ENCODE data around the gene SLC46A1. TPM values are rescaled to one million over a fixed set of nuclear protein-coding genes. Genes with fewer than 3 reads are reported as not detected.

SLC46A1 gene
- total RNA-seq, 5 donors from 2014 or later (not counting 1 experiment from before 2014, with no cell fraction given) = 0.93 to 2.7 (median 2.5) TPM

DNA sequence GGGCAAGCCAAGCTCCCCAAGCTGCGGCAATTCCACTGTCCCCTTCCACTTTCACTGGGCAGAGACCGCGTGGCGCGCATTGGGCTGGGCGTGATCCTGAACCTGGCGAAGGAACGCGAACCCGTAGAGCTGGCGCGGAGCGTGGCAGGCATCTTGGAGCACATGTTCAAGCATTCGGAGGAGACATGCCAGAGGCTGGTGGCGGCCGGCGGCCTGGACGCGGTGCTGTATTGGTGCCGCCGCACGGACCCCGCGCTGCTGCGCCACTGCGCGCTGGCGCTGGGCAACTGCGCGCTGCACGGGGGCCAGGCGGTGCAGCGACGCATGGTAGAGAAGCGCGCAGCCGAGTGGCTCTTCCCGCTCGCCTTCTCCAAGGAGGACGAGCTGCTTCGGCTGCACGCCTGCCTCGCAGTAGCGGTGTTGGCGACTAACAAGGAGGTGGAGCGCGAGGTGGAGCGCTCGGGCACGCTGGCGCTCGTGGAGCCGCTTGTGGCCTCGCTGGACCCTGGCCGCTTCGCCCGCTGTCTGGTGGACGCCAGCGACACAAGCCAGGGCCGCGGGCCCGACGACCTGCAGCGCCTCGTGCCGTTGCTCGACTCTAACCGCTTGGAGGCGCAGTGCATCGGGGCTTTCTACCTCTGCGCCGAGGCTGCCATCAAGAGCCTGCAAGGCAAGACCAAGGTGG is 24.7 kb downstream of the SLC46A1 start:
- peaks cover 29 to 42% (median 38%) of the 10 kb centered on the region in 3 donors for H3K4me1 Mint-ChIP-seq
- no peaks in the 10 kb centered on the region for H3K9me3 Mint-ChIP-seq
- ChIA-PET CTCF (interaction anchor here in 1 of 2 donors (0.6 to 0.9 kb wide), 2 partner anchors 24 to 49 kb away, joined by 4 to 6 read pairs; partner anchors contain the start of gene POLDIP2), POLR2A (no interaction called here)
- H3K27me3 ChIP-seq (replicated peaks in 1 of 2; ENCODE audit: control insufficient read depth in 2 of 2, extremely low read depth in 1 of 2, insufficient read depth in 2 of 2, low read length in 1 of 2) = peaks cover 10 to 11% of the 10 kb centered on the region in 2 experiments
- H3K4me1 ChIP-seq (ENCODE audit: control insufficient read depth in 1 of 2, extremely low read depth in 1 of 2, insufficient read depth in 2 of 2, low read length in 2 of 2) = peaks cover 2 to 29% of the 10 kb centered on the region in 2 experiments
- H3K4me3 ChIP-seq (ENCODE audit: control insufficient read depth in 1 of 2, extremely low read depth in 1 of 2, low read length in 1 of 2) = no peak overlapping the region
- no peak for ATAC-seq (replicated peaks in 1 of 4)
- H3K27me3 Mint-ChIP-seq = peaks cover 4 to 6% of the 10 kb centered on the region in 2 donors
- no peak overlapping the region for H3K27ac Mint-ChIP-seq
- H3K27ac ChIP-seq (ENCODE audit: low read length) = no peak overlapping the region
- no peaks in the 10 kb centered on the region for H3K36me3 ChIP-seq (ENCODE audit: control insufficient read depth in 2 of 2, extremely low read depth in 1 of 2, insufficient read depth in 1 of 2, low read length in 1 of 2)
- peak overlapping the region; percentile 14 to 51 (median 28) for H3K4me3 Mint-ChIP-seq
- H3K9me3 ChIP-seq = no peaks in the 10 kb centered on the region
- peaks cover 9% of the 10 kb centered on the region for H3K36me3 Mint-ChIP-seq
- WGBS (ENCODE audit: insufficient coverage) = 46% methylated on average over 69 of the region's 72 CpGs
- peak in 3 of 35 experiments; percentile 6 to 27 (median 23) for DNase-seq

DNA sequence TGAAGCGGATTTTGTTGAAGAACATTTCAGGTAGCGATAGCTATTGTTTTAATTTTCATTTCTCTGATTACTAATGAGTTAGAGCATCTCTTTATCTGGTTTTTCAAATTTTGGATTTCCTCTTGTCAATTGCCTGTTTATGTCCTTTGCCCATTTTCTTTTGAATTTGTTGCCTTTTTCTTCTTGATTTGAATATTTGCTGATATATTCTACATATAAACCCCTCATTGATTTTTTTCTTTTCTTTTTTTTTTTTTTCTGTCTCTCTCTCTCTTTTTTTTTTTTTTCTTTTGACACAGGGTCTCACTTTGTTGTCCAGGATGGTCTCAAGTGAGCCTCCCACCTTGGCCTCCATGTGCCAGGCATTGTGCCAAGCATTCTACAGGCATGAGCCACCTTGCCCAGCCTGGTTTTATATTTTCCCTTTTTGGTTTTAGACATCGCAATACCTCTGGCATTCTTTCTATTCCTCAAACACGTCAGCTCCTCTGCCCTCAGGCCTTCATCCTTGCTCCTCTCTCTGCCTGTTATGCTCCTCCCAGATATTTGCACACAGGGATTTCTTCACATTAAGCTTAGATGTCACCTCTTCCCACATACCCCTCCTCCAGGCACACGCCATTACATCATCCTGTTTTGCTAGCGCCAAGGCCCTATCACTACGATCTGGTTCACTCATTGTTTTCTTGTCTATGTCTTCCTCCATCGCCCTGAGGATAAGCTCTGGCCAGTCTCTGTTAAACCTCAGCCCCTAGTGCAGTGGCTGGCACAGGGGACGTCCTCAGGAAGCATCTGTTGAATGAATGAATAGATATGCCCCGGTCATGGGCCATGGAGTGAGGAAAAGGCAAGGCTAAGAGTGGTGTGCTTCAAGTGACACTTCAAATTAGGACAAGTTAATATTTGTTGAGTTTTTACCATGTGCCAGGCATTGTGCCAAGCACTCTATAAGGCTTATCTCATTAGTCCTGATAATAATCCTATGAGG is 25.9 kb downstream of the SLC46A1 start:
- H3K4me1 Mint-ChIP-seq = peaks cover 21 to 32% (median 29%) of the 10 kb centered on the region in 3 donors
- CTCF ChIA-PET = interaction anchor here (0.6 to 0.7 kb wide), 2 partner anchors 306 to 436 kb away, joined by 3 read pairs; no protein-coding TSS in a partner anchor
- peak overlapping the region in 1 of 3 donors; percentile 51 for H3K4me3 Mint-ChIP-seq
- no peak overlapping the region for H3K27ac ChIP-seq (ENCODE audit: low read length)
- ATAC-seq (replicated peaks in 1 of 4) = no peak
- H3K9me3 ChIP-seq = no peaks in the 10 kb centered on the region
- no peaks in the 10 kb centered on the region for H3K9me3 Mint-ChIP-seq
- H3K27ac Mint-ChIP-seq = no peak overlapping the region
- 84% methylated on average over 7 of the region's 10 CpGs for WGBS (ENCODE audit: insufficient coverage)
- no peak for DNase-seq
- peaks cover 10 to 11% of the 10 kb centered on the region in 2 experiments for H3K27me3 ChIP-seq (replicated peaks in 1 of 2; ENCODE audit: control insufficient read depth in 2 of 2, extremely low read depth in 1 of 2, insufficient read depth in 2 of 2, low read length in 1 of 2)
- H3K36me3 ChIP-seq (ENCODE audit: control insufficient read depth in 2 of 2, extremely low read depth in 1 of 2, insufficient read depth in 1 of 2, low read length in 1 of 2) = no peaks in the 10 kb centered on the region
- H3K27me3 Mint-ChIP-seq = peaks cover 4 to 6% of the 10 kb centered on the region in 2 donors
- POLR2A ChIA-PET = no interaction called here
- peaks cover 9% of the 10 kb centered on the region for H3K36me3 Mint-ChIP-seq
- no peak overlapping the region for H3K4me3 ChIP-seq (ENCODE audit: control insufficient read depth in 1 of 2, extremely low read depth in 1 of 2, low read length in 1 of 2)
- peaks cover 2 to 21% of the 10 kb centered on the region in 2 experiments for H3K4me1 ChIP-seq (ENCODE audit: control insufficient read depth in 1 of 2, extremely low read depth in 1 of 2, insufficient read depth in 2 of 2, low read length in 2 of 2)

DNA sequence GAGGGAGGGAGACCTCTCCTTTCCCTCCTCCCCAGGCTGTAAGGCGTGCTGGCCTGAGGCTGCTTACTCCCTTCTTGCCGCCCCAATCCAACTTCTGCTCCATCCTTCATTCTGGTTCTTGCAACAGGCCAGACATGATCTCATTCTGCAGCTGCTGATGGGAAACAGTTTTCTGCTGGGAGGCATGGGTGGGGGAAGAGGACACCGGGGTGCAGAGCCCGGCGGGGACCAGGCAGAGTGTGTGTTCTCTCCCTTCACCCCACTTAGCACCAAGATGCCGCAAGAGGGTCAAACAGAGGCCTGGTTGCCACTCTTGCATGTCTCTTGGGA is 33.1 kb downstream of the SLC46A1 start:
- Mint-ChIP-seq H3K4me3 (peak overlapping the region; percentile 69 to 97 (median 77)), H3K27ac (peak overlapping the region; percentile 39 to 74), H3K9me3 (no peaks in the 10 kb centered on the region), H3K27me3 (no peaks in the 10 kb centered on the region), H3K4me1 (peaks cover 17 to 22% (median 21%) of the 10 kb centered on the region in 3 donors), H3K36me3 (peaks cover 3% of the 10 kb centered on the region)
- Histone ChIP-seq H3K4me3 (ENCODE audit: control insufficient read depth in 1 of 2, extremely low read depth in 1 of 2, low read length in 1 of 2) (no peak overlapping the region), H3K9me3 (no peaks in the 10 kb centered on the region), H3K36me3 (ENCODE audit: control insufficient read depth in 2 of 2, extremely low read depth in 1 of 2, insufficient read depth in 1 of 2, low read length in 1 of 2) (no peaks in the 10 kb centered on the region), H3K27me3 (replicated peaks in 1 of 2; ENCODE audit: control insufficient read depth in 2 of 2, extremely low read depth in 1 of 2, insufficient read depth in 2 of 2, low read length in 1 of 2) (no peaks in the 10 kb centered on the region), H3K27ac (ENCODE audit: low read length) (no peak overlapping the region), H3K4me1 (ENCODE audit: control insufficient read depth in 1 of 2, extremely low read depth in 1 of 2, insufficient read depth in 2 of 2, low read length in 2 of 2) (peaks cover 5 to 21% of the 10 kb centered on the region in 2 experiments)
- ChIA-PET CTCF (no interaction called here), POLR2A (no interaction called here)
- no peak for DNase-seq
- no CpG with 5 or more reads among the region's 6 CpGs for WGBS (ENCODE audit: insufficient coverage)
- no peak for ATAC-seq (replicated peaks in 1 of 4)

DNA sequence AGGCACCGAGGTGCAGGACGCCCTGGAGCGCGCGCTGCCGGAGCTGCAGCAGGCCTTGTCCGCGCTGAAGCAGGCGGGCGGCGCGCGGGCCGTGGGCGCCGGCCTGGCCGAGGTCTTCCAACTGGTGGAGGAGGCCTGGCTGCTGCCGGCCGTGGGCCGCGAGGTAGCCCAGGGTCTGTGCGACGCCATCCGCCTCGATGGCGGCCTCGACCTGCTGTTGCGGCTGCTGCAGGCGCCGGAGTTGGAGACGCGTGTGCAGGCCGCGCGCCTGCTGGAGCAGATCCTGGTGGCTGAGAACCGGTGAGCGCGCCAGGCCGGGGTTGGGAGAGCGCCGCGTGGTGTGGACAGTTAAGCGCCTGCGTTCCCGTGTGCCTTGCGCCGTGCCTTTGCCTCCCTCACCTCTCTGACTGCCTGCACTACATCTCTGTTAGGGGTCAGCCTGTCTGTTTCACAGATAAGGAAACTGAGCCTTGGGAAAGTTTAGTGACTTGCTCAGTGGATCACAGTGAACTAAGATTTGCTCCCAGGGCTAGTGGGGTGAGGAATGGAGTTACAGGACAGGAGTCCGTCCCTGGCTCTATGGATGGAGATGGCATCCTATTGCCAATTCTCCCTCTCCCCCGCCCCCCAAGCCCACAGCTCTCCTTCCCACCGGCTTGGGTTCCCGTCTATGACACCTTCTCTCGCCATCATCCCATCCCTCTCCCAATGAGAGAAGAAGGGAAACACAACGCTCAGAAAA is 33.6 kb downstream of the SLC46A1 start:
- Mint-ChIP-seq H3K27ac (peak overlapping the region; percentile 48 to 74), H3K27me3 (no peaks in the 10 kb centered on the region), H3K4me1 (peaks cover 17 to 22% (median 21%) of the 10 kb centered on the region in 3 donors), H3K9me3 (no peaks in the 10 kb centered on the region), H3K36me3 (peaks cover 3% of the 10 kb centered on the region), H3K4me3 (peak overlapping the region; percentile 69 to 97 (median 77))
- Histone ChIP-seq H3K4me1 (ENCODE audit: control insufficient read depth in 1 of 2, extremely low read depth in 1 of 2, insufficient read depth in 2 of 2, low read length in 2 of 2) (peaks cover 5 to 21% of the 10 kb centered on the region in 2 experiments), H3K27me3 (replicated peaks in 1 of 2; ENCODE audit: control insufficient read depth in 2 of 2, extremely low read depth in 1 of 2, insufficient read depth in 2 of 2, low read length in 1 of 2) (no peaks in the 10 kb centered on the region), H3K9me3 (no peaks in the 10 kb centered on the region), H3K36me3 (ENCODE audit: control insufficient read depth in 2 of 2, extremely low read depth in 1 of 2, insufficient read depth in 1 of 2, low read length in 1 of 2) (no peaks in the 10 kb centered on the region), H3K4me3 (ENCODE audit: control insufficient read depth in 1 of 2, extremely low read depth in 1 of 2, low read length in 1 of 2) (peak overlapping the region; percentile 41 to 54), H3K27ac (ENCODE audit: low read length) (no peak overlapping the region)
- WGBS (ENCODE audit: insufficient coverage) = 4% methylated on average over 39 of the region's 53 CpGs
- DNase-seq (peak in 1 of 35 experiments; percentile 40), ATAC-seq (replicated peaks in 1 of 4) (peak in 2 of 4 experiments; percentile 3 to 6)
- CTCF ChIA-PET = no interaction called here
- POLR2A ChIA-PET = interaction anchor here in 1 of 2 donors (0.7 kb wide), 1 partner anchor 1947 kb away, joined by 3 read pairs; no protein-coding TSS in a partner anchor

DNA sequence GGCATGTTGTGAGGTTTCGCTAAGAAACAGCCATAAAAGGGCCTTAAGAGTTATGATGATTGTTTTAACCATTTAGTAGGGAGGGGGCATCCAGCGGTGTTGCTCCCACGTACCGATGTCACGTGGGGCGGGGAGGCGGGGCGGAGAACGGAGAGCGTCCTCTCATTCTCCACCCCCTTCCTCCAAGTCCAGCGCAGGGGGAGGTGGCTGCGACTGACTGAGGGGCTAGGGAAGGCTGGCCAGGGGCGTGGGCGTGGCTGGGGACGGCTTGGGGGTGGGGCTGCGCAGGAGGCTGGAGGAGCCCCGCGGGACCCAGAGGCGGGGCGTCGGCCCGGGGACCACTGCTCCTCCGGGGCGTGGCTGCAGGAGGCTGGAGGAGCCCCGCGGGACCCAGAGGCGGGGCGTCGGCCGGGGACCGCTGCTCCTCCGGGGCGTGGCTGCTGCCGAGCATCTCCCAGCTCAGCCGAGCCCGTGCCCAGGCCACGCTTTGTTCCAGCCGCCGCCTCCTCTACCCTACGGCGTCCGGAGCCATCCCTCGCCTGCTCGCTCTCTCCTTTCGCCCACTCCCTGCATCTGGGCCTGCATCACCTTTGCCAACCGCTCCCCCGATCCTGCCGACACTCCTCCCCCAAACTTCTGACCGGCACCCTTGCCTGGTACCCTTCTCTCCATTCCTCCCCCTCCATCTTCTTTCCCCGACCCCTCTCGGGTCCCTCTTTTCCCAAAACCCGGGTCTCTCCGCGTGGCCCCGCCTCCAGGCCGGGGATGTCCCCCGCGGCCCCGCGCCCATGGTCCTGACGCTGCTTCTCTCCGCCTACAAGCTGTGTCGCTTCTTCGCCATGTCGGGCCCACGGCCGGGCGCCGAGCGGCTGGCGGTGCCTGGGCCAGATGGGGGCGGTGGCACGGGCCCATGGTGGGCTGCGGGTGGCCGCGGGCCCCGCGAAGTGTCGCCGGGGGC is 34.5 kb downstream of the SLC46A1 start, which contains the start of gene SARM1:
TSS of gene SARM1 (plus strand) at position 450 of the 958 bp plus-strand sequence. CDS start at position 789, 339 bp downstream.
- ATAC-seq (replicated peaks in 1 of 4) (peak; percentile 85 to 92 (median 90)), DNase-seq (peak; percentile 49 to 84 (median 69))
- Mint-ChIP-seq H3K9me3 (no peaks in the 10 kb centered on the region), H3K4me3 (peak within 1 kb of the TSS; percentile 90 to 97 (median 94)), H3K36me3 (peaks cover 3% of the 10 kb centered on the region), H3K27ac (peak within 1 kb of the TSS; percentile 96 to 97), H3K27me3 (no peaks in the 10 kb centered on the region), H3K4me1 (peaks cover 17 to 22% (median 21%) of the 10 kb centered on the region in 3 donors)
- H3K9me3 ChIP-seq = no peaks in the 10 kb centered on the region
- peaks cover 5 to 21% of the 10 kb centered on the region in 2 experiments for H3K4me1 ChIP-seq (ENCODE audit: control insufficient read depth in 1 of 2, extremely low read depth in 1 of 2, insufficient read depth in 2 of 2, low read length in 2 of 2)
- no peaks in the 10 kb centered on the region for H3K27me3 ChIP-seq (replicated peaks in 1 of 2; ENCODE audit: control insufficient read depth in 2 of 2, extremely low read depth in 1 of 2, insufficient read depth in 2 of 2, low read length in 1 of 2)
- ChIA-PET POLR2A (interaction anchor here in 1 of 2 donors (0.7 kb wide), 1 partner anchor 1947 kb away, joined by 3 read pairs; no protein-coding TSS in a partner anchor), CTCF (no interaction called here)
- under 1% methylated on average over 67 of the region's 80 CpGs for WGBS (ENCODE audit: insufficient coverage)
- peak within 1 kb of the TSS; percentile 54 to 79 for H3K4me3 ChIP-seq (ENCODE audit: control insufficient read depth in 1 of 2, extremely low read depth in 1 of 2, low read length in 1 of 2)
- H3K36me3 ChIP-seq (ENCODE audit: control insufficient read depth in 2 of 2, extremely low read depth in 1 of 2, insufficient read depth in 1 of 2, low read length in 1 of 2) = no peaks in the 10 kb centered on the region
- H3K27ac ChIP-seq (ENCODE audit: low read length) = peak within 1 kb of the TSS; percentile 86

Data from T-cell (primary cell).